MM.1S (cell line): Measurements from ENCODE around the gene CHAF1B.

ENCODE experiments used
- DNase-seq: peaks from one replicate; pipeline ENCODE4 v3.0.0-alpha.2; 2015
- H2AFZ ChIP-seq: fragments of 300-600 bp; sonication (generic); 2 replicates; pipeline ENCODE4 v1.6.0; 2016; ENCODE audit warnings: antibody characterized with exemption, low read length
- H3F3A ChIP-seq: fragments of 300-600 bp; sonication (generic); 2 replicates; pipeline ENCODE4 v1.6.1; 2016; ENCODE audit warnings: mild to moderate bottlenecking, antibody characterized with exemption, low read length, moderate library complexity, mixed read lengths; ENCODE audit not compliant: insufficient read depth
- H3K27ac ChIP-seq: fragments of 300-600 bp; sonication (generic); 2 replicates; pipeline ENCODE4 v1.5.1; 2016; ENCODE audit warnings: mild to moderate bottlenecking, low read length
- H3K27me3 ChIP-seq: fragments of 300-600 bp; sonication (generic); replicated peaks from 2 replicates; pipeline ENCODE4 v1.6.0; 2016; ENCODE audit warnings: low read length; ENCODE audit not compliant: insufficient read depth
- H3K36me3 ChIP-seq: fragments of 300-600 bp; sonication (generic); replicated peaks from 2 replicates; pipeline ENCODE4 v1.6.1; 2016; ENCODE audit warnings: mild to moderate bottlenecking, low read length, mixed read lengths; ENCODE audit not compliant: insufficient read depth
- H3K4me1 ChIP-seq: fragments of 300-600 bp; sonication (generic); 2 replicates; pipeline ENCODE4 v1.6.1; 2016; ENCODE audit warnings: low read length, mixed read lengths
- H3K4me2 ChIP-seq: fragments of 300-600 bp; sonication (generic); 2 replicates; pipeline ENCODE4 v1.6.0; 2016; ENCODE audit warnings: low read depth, low read length
- H3K4me3 ChIP-seq: fragments of 300-600 bp; sonication (generic); 2 replicates; pipeline ENCODE4 v1.5.1; 2016; ENCODE audit warnings: low read length, mixed read lengths
- H3K79me2 ChIP-seq: fragments of 300-600 bp; sonication (generic); 2 replicates; pipeline ENCODE4 v1.6.1; 2016; ENCODE audit warnings: mixed run types, low read length, mixed read lengths
- H3K9ac ChIP-seq: fragments of 300-600 bp; sonication (generic); 2 replicates; pipeline ENCODE4 v1.6.1; 2016; ENCODE audit warnings: low read length, mixed read lengths
- H3K9me2 ChIP-seq: fragments of 300-600 bp; sonication (generic); replicated peaks from 2 replicates; pipeline ENCODE4 v1.6.1; 2016; ENCODE audit warnings: mild to moderate bottlenecking, low read length, mixed read lengths; ENCODE audit not compliant: insufficient read depth
- H3K9me3 ChIP-seq: fragments of 300-600 bp; sonication (generic); replicated peaks from 2 replicates; pipeline ENCODE4 v1.6.1; 2016; ENCODE audit warnings: mild to moderate bottlenecking, low read length, mixed read lengths; ENCODE audit not compliant: insufficient read depth
- H4K20me1 ChIP-seq: fragments of 300-600 bp; sonication (generic); 2 replicates; pipeline ENCODE4 v1.6.1; 2016; ENCODE audit warnings: mild to moderate bottlenecking, low read length, moderate library complexity, mixed read lengths; ENCODE audit not compliant: insufficient read depth
- CTCF ChIP-seq: fragments of 300-600 bp; sonication (generic); IDR thresholded peaks from 2 replicates; pipeline ENCODE4 v1.5.1; 2016; ENCODE audit warnings: antibody characterized with exemption, low read length, mixed read lengths
- EZH2 ChIP-seq: fragments of 300-600 bp; sonication (generic); optimal IDR thresholded peaks from 2 replicates; pipeline ENCODE3; 2017; ENCODE audit warnings: low read depth, mild to moderate bottlenecking, antibody characterized with exemption, low read length, mixed read lengths
- EZH2phosphoT487 ChIP-seq: fragments of 300-600 bp; sonication (generic); IDR thresholded peaks from 2 replicates; pipeline ENCODE4 v1.6.1; 2018; ENCODE audit warnings: antibody characterized with exemption, low read length

CHAF1B gene

GRCh38 chr21:36402339-36402738 lies 17.1 kb downstream of the CHAF1B start:
- peaks cover 4% of the 10 kb centered on the region for H3K36me3 ChIP-seq

GRCh38 chr21:36403713-36404112 lies 18.5 kb downstream of the CHAF1B start:
- no peaks in the 10 kb centered on the region for H3F3A ChIP-seq
- TF ChIP-seq EZH2phosphoT487 (no peak), CTCF (no peak), EZH2 (no peak)
- H3K27me3 ChIP-seq: no peaks in the 10 kb centered on the region
- H3K27ac ChIP-seq: no peak overlapping the region
- DNase-seq: no peak
- no peak overlapping the region for H3K4me2 ChIP-seq
- no peaks in the 10 kb centered on the region for H3K9me2 ChIP-seq
- H3K36me3 ChIP-seq: peaks cover 4% of the 10 kb centered on the region
- H2AFZ ChIP-seq: no peak overlapping the region
- no peaks in the 10 kb centered on the region for H3K4me1 ChIP-seq
- no peaks in the 10 kb centered on the region for H3K79me2 ChIP-seq
- no peak overlapping the region for H3K9ac ChIP-seq
- H3K4me3 ChIP-seq: no peak overlapping the region
- H3K9me3 ChIP-seq: no peaks in the 10 kb centered on the region
- no peaks in the 10 kb centered on the region for H4K20me1 ChIP-seq

More at GRCh38 chr21:36402339-36402738, 17.1 kb downstream of the CHAF1B start:
- Histone ChIP-seq H3K9me2 (no peaks in the 10 kb centered on the region), H3K4me2 (no peak overlapping the region), H3F3A (no peaks in the 10 kb centered on the region), H3K27me3 (no peaks in the 10 kb centered on the region), H3K27ac (no peak overlapping the region), H3K9ac (no peak overlapping the region), H3K4me3 (no peak overlapping the region), H3K79me2 (no peaks in the 10 kb centered on the region), H4K20me1 (no peaks in the 10 kb centered on the region), H3K4me1 (no peaks in the 10 kb centered on the region), H3K9me3 (no peaks in the 10 kb centered on the region), H2AFZ (no peak overlapping the region)
- no peak for DNase-seq
- TF ChIP-seq CTCF (no peak), EZH2phosphoT487 (no peak), EZH2 (no peak)

- H3K4me2 ChIP-seq: no peak overlapping the region
- no peaks in the 10 kb centered on the region for H3K9me3 ChIP-seq
- H3K4me1 ChIP-seq: no peaks in the 10 kb centered on the region
- TF ChIP-seq EZH2phosphoT487 (no peak), CTCF (no peak), EZH2 (no peak)
- no peak overlapping the region for H2AFZ ChIP-seq
- no peaks in the 10 kb centered on the region; the same call in 1 of the 2 replicates for H3K36me3 ChIP-seq
- H3K4me3 ChIP-seq: no peak overlapping the region
- no peaks in the 10 kb centered on the region for H3K79me2 ChIP-seq
- H3K27me3 ChIP-seq: no peaks in the 10 kb centered on the region
- H3K9me2 ChIP-seq: no peaks in the 10 kb centered on the region
- no peak overlapping the region for H3K27ac ChIP-seq
- no peaks in the 10 kb centered on the region for H4K20me1 ChIP-seq
- no peak for DNase-seq
- H3K9ac ChIP-seq: no peak overlapping the region
- no peaks in the 10 kb centered on the region for H3F3A ChIP-seq
Observed at GRCh38 chr21:36408568-36408967, 23.4 kb downstream of the CHAF1B start.
